Measurements from ENCODE around the gene SLC35F3.

DNA sequence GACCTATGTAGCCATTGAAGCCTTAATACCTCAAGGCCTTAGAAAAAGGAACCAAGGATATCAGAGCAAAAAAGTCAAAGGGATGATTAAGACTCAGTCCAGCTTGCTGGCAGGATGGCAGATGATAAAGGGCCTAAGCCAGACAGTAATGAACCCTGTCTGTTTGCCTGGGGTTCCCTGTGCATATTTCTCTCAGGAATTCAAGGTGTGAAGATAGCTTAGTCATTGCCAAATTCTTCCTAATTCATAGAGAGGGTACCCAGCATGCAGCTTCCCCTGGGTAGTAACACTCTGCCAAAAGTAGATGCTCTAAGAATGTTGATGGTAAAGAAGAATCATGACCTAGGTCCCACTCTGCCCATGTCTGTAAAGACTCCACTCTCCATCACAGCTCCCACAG, 258.2 kb downstream of the SLC35F3 start:
- TF ChIP-seq GABPA (IDR thresholded peaks at IDR 0.05; ENCODE audit: low read depth): no peak
- no peak for TF ChIP-seq POLR2AphosphoS5 (IDR thresholded peaks at IDR 0.05; ENCODE audit: low read depth, low read length)
- TF ChIP-seq MEF2A (IDR thresholded peaks at IDR 0.05; ENCODE audit: borderline replicate concordance, low read depth): no peak
- no peak for TF ChIP-seq MXI1 (IDR thresholded peaks at IDR 0.05; ENCODE audit: low read depth, low read length)
- no peak for TF ChIP-seq JUND (IDR thresholded peaks at IDR 0.05)

Measured in SK-N-SH (cell line).